Lung microvascular endothelial cell (primary cell): ENCODE data around the gene MTMR12. TPM values are rescaled to one million over a fixed set of nuclear protein-coding genes. Genes with fewer than 3 reads are reported as not detected.
A peak's percentile ranks its signal among the peaks of the same experiment; 100 is the strongest.
"Not testable (repeated sequence)": the region's sequence is repeated elsewhere in the genome, so short reads cannot be mapped to it uniquely, and the experiment has no call there.

Source experiments
- DNase-seq, 2 donors: peaks; one replicate each; pipeline versions ENCODE4 v3.0.0 to v3.0.0-alpha.2; 2010; ENCODE audit warnings: low read depth in 2 of 2
- total RNA-seq: library from RNA; depleted of rRNA; stranded (reverse); fragments of >200 nt; gene quantifications from 2 replicates; pipeline ENCODE4 v1.2.1, GENCODE V29; 2014

Gene MTMR12
- total RNA-seq, 1 donor from 2014 or later, result 26.8 TPM

DNA sequence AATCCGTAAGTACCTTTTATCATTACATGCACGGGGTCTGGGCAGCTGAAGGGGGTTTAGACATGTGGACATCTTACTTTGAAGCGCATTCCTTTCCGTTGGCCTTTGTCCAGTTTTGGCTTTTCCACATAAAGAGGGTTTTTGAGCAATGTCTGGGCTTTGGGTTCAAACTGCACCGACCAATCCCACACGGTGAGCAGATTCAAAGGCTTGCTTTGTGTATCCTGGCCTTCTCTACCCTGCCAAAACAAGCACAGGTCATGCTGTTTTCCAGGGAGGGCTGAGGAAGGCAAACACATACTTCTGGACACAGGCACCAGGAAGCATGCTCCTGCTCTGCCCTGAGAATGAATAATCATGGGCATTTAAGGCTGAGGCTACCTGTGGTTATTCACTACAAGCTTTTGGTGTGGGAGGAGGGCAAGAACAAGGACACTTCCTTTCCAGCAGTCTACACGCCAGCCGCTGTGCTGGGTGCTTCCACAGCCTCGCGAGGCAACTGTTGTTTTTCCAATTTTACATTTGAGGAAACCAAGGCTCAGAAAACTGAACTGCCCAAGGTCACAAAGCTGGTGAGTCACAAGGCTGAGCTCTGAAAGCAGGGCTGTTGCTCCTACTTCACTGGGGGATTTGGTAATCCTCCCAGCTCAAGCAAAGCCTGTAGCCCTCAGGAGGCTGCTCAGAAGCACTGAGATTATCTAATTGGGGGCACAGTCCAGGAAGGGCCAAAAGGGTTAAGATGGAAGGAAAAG is 78.9 kb downstream of the MTMR12 start:
- DNase-seq, result peak; percentile 59 to 78

DNA sequence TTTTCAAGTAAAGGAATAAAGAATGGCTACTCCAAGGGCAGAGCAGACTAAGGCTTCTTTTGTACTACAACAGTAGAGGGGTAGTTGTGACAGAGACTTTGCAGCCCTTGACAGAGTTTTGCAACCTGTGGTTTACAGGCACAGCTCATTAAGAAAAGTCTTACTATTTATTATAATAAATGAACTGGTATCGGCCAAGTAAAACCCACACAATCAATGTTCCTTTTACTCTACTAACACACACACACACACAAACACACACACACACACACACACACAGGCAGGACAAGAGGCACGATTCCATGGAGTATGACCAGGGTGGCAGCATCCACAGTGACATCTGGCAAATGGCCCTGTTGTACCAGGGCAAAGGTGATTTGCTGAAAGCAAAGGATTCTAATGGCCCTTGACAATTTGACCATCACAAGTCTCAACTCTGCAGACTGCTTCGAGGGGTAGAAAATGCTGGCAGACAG is 79.5 kb downstream of the MTMR12 start:
- peak in 1 of 2 donors; percentile 65 for DNase-seq

DNA sequence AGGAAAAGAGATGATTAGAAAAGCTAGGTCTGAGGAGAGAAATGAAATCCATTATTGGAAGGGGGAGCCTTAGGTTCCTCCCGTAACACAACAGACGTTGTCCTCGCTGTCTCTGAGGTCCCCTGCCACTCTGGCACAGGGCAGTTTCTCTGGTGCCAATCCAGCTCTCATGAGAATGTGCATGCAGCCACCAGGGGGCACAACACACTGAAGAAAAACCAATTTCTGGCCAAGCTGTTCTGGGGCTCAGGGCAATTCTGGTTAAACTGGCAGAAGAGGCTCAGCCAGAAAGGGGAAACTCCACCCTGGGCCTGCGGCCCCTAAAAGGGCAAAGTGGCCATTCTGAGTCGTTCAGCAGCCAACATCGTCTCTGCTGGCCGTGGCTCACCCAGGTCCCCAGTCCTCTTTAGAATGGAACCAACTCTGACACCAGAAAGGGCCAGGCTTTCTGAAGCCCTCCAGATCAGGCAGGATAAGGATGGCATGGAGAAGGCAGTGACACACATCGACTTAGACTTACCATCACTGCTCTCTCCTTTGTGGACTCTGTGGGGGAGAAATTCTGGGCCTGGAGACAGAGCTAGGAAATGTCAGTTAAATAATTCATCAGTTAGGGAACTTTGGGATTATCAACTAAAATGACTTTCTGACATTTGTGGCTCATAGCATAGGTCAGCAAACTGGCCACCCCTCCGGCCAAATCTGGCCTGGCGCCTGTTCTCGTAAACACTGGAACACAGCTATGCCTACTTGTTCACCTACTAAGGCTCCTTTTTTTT is 80.1 kb downstream of the MTMR12 start:
- peak; percentile 80 to 87 for DNase-seq

DNA sequence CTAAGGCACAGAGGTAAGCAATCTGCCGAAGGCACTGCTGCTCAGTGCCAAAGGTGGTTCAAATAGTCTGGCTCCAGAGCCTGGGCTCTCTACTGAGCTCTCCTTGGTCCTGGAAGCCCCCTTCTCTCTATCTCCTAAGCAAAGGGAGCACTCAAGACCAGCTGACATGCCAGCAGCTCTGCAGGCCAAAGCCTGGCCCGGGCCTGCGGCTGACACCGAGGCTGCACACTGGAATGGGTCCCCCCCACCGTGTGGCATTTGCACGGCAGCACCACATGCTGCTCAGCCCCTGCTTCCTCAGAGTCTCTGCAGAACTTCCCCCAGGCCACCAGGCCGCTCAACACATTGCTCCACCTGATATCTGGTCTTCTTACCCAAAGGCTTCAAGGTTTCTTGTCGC is 80.8 kb downstream of the MTMR12 start:
- DNase-seq, result no peak

DNA sequence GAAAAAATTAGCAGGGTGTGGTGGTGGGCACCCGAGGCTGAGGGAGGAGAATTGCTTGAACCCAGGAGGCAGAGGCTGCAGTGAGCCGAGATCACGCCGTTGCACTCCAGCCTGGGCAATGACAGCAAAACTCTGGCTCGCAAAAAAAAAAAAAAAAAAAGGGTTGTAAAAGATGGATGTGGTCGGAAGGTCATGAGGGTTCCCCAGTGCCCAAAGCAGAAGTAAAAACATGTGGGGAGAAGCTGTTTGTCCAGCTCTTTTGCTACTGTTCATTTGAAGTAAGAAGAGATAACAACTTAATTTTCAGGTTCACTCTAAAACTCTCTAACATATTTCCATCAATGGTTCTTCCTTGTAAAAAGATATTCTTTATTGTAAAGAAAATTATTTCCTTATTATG is 81.5 kb downstream of the MTMR12 start:
- DNase-seq, result no peak

DNA sequence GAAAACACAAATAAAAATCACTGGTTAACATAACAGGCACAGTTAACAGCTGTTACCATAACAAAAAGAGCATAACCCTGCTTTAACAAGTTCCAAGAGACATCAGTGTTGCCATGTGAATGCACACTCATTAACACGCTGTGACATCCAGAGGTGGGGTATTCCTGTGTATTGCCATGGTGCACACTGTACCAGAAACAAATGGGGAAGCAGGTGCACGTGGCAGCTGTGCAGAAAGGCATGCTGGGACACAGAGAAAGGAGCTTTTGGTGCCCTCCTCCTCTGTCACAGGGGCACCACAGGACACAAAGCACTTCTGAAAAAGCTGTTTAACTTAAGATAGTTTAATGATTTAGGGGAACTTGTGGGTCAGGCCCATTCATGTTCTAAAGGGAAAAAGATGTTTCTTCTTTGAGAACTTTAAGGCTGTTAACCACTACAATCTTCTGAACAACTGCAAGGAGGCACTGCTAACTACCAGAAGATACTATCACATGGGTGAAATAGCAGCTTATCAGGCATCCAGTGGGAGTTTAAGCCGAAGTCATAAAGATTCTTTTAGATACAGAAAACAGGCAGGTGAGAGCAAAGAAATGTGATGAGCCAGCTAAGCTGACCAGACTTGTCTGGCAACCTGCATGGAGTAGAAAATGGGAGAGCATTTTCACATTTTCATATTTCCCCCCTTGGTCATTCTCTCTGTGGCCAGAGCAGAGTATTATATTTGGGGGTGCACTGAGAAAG is 82.2 kb downstream of the MTMR12 start:
- DNase-seq, result no peak

DNA sequence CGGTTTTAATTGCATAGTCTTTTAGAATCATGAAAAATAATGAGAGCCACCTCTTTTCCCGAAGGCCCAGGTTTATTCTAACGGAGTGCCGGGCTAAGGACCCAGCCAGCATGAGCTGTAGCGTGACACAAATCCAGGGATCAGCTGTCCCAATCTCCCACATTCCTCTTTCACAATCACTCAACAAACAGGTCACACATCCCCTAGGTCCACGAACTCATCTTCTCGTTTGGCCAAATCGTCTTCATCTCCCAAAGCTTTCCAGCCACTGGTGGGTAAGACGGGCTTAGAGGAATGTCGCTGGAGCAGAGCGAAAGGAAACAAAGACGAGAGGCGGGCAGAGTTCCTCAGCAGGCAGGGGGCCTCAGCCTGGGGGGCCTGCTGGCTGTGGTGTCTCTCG is 83.2 kb downstream of the MTMR12 start:
- no peak for DNase-seq

DNA sequence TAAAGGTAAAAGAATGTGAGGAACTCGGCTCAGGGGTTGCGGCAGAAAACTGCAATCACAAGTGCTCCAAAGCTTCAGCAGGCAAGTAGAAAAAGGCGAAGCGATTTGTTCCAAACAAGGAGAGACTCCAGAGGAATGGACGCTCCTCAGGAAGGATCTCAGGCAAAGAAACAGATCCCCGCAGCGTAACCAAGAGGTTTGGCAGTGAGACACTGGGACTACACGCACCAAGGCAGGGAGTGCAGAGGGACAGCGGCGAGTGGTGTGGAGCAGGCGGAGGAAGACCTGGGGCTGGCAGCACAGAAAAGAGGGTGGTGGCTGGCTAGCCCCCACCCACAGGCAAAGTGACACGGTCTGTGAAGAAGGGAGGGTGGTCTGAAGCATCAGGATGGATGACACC is 83.9 kb downstream of the MTMR12 start:
- DNase-seq, result no peak

DNA sequence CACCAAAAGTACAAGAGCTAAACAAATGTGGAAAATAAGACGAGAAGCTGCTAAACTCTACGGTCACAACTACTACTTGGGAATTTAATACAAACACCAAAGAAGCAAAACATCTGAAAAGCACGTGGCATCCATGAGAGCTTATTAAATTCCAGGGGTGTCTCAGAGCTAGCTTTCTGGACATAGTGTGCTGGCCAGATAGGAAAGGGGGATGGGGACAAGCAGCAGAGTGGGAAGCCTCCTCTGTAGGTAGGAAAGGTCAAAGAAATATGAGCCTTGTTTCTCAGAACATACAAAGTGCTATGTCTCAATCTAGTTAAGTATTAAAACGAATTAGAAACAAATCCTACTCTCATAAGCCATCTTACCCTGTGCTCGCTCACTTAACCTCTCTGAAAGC is 87.3 kb downstream of the MTMR12 start:
- no peak for DNase-seq

DNA sequence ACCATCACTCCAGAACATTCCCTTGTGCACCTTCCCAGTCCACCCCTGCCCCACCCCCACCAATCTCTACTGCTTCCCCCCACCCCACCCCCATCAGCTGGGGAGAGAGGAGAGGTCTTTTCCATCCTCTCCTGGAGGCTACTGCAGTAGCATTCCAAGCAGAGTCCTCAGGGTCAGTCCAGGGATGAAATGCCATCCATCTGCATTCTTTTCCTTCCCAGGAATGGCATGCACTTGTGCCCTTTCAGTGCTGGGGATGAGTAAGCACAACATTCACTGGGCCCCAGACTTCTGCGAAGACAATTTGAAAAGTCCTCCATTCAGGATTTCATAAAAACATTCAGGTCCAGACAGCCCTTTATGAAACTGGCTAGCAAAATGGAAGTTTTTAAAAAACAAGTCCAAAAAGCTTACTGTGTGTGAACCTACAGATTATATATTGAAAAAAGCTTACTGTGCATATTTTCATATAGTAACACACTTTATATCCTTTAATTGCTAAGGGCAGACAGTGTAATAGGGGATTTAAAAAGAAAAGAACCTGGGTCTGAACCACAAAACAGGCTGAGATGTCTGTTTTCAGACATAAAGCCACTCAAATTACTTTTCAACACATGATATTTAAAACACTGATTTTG is 88.6 kb downstream of the MTMR12 start:
- peak in 1 of 2 donors; percentile 9 for DNase-seq

DNA sequence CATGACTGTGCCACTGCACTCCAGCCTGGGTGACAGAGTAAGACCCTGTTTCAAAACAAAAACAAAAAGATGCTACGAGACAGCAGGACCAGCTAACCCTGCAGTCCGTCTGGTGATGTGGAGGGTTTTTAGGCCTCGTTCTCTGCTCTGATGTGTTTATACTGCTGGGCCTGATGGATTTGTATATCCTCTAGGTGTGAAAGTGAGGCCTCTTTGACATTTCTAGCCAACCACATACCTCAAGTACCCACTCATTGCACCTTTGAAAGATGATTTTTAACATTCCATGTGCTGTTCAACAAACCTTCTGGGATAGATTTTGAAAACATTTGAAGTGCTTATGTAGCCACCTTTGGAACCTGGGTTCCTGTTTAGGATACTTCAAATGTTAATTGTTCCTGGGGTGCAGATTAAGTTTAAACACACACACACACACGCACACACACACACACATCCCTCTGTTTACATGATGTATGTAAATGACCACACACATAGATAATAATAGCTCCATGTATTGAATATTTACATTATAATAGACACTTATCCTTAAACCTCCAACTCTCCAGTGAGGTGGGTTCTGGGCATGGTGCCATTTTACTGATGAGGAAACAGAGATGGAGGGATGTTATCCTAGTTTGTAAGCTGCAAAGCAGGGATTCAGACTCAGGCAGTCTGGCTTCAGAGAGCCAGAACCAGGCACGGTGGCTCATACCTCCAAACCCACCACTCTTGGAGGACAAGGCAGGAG is 89.8 kb downstream of the MTMR12 start:
- no peak for DNase-seq

DNA sequence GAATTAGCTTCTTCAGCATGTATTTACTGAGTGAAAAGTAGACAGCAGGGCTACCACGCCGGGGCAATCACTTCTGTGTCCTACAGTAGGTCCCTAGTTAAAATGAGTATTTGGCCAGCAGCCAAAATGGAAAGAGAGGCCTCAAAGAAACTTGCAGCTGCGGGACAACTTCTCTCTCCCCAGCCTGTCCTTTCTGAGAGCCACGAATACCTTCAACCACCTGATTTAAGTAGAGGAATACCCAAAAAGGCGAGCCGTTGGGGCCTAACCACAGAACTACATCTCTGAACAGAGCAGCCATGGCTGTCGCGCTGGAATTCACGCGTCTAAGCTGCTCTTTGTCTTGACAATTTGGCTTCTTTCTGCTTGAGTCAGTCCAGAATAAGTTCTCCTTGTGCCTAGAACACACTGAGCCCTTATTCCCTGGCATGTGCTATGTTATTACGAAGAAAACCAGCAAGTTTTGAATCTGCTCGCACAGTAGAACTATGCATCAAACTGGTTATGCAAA is 94.8 kb downstream of the MTMR12 start:
- peak in 1 of 2 donors; percentile 24 for DNase-seq

DNA sequence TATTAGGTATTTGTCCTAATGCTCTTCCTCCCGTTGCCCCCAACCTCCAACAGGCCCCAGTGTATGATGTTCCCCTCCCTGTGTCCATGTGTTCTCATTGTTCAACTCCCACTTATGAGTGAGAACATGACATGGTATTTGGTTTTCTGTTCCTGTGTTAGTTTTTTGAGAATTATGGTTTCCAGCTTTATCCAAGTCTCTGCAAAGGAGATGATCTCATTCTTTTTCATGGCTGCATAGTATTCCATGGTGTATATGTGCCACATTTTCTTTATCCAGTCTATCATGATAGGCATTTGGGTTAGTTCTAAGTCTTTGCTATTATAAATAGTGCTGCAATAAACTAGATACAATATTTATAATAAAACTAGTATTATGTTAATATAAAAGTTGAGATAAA is 98.4 kb downstream of the MTMR12 start:
- not testable (repeated sequence) for DNase-seq

DNA sequence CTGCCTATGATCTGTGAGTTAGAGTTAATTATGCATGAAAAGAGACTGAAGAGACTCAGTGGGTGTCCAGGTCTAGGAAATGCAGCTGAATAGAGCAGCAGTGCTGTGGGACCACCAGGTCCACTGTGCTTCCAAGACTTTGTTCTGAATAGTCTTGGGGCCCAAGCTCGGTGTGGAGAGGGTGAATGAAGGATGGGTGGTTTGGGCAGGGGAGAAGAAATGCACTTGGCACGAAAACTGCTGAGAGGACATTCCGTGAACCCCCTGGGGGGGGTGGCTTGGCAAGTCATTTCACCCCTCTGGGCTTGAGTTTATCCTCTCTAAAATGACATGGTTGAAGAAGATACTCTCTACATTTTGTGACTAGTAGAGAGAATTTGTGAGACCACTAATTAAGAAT is 102.6 kb downstream of the MTMR12 start:
- DNase-seq, result no peak

DNA sequence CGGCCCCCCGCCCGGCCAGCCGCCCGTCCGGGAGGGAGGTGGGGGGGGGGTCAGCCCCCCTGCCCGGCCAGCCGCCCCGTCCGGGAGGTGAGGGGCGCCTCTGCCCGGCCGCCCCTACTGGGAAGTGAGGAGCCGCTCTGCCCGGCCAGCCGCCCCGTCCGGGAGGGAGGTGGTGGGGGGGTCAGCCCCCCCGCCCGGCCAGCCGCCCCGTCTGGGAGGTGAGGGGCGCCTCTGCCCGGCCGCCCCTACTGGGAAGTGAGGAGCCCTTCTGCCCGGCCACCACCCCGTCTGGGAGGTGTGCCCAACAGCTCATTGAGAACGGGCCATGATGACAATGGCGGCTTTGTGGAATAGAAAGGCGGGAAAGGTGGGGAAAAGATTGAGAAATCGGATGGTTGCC is 103.9 kb downstream of the MTMR12 start:
- DNase-seq, result not testable (repeated sequence)

DNA sequence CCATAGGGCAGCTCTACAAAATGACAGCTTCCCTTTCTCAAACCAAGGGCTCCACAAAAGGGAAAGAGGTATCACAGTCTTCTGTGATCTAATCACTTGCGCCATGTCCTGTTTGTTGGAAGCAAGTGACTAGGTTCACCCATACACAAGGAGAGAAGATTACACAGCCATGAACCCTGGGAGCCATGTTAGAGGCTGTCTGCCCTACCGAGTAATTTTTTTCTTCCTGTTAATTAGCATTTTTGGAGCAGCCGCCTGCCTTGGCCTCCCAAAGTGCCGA is 105.4 kb downstream of the MTMR12 start:
- DNase-seq, result no peak

DNA sequence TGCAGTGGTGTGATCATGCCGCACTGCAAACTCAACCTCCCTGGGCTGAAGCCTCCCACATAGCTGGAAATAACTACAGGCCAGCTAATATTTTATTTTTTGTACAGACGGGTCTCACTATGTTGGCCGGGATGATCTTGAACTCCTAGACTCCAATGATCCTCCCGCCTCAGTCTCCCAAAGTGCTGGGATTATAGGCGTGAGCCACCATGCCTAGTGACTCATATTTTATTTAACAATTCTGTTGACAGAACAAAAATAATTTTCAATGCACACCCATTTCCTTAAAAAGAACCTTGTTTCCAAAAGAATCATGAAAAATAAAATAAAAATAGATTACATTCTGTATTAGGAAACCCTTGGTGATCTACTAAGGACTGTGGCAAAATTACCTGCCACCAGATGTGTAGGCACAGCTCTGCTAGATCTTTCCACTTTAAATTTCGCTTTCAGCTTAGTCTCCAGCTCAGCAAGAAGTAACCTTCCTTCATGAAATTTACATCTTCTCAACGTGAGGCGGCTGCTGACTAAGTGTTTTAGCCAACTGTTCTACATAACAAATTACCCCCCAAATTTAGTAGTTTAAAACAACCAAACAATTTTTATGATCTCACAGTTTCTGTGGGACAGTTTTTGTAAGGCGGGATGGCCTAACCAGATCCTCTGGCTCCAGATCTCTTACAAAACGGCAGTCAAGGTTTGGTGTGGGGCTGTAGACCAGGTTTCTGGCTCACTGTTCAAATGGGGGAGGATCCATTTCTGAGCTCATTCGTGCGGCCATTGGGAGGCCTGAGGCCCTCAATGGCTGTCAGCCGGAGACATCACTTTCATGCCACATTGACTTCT is 106.0 kb downstream of the MTMR12 start:
- no peak for DNase-seq

DNA sequence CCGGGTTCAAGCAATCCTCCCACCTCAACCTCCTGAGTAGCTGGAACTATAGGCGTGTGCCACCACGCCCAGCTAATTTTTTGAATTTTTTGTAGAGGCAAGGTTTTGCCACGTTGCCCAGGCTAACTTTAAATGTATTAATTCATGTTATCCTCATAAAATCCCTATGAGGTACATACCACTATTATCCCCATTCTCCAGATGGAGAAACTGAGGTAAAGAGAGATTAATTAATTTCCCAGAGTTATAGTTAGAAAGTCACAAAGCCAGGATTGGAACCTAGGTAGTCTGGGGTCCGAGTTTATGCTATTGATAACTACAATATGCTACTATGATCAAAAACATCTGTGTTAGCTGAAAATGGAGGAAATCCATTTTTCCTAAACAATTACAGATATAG is 106.7 kb downstream of the MTMR12 start:
- DNase-seq, result no peak

DNA sequence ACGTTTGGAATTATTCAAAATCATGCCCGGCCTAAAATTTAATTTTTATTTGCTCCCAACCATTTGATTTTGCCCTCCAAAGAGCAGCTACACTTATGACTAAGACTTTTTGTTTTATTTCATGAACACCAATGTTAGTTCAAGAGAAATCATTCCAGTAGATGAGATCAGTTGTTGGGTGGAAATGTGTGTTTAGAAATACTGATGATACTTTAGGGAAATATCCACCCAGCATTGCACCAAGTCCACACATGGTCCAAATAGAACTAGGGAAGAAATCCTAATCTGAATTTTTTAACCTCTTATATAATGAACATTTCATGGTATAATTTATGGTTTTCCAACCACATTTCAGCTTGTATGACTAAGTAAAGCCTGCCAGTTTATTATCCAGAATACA is 110.3 kb downstream of the MTMR12 start:
- no peak for DNase-seq

DNA sequence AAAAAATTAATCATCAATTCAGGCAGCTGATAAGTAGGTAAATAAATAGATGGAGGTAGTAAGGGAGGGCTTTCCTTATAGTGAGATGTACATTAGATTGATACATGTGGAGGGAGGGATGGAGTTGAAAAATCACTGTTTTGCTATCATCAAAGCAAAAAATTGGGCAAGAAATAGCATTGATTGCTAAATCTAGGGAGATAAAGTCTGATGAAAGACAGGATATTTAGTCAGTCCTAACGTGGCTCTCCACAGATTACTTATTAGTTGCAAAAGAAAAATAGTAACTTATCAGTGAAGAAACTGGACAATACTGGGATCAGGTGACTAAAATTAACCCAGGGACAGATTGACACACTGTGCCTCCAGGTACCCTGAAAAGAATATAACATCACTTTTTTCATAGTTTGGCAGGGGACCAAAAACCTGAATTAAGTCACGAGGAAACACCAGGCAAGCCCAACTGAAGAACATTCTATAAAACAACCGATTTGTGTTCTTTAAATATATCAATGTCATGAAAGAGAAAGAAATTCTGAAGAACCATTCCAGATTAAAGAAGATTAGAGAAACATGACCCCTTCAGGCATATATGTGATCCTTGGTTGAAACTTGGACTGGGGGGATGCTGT is 111.5 kb downstream of the MTMR12 start:
- DNase-seq, result no peak
